BLaER1 treated with 17β-estradiol and CSF1 and Interleukin-3, amounts not matched to agents 10 nM and 100 nM (cell line): ENCODE results near the gene TRPM3.

ENCODE experiments used
- H3K27ac ChIP-seq, 11 experiments: shearing (Covaris generic); formaldehyde crosslinking; 2 replicates each; pipeline ENCODE4 v1.8.1; 2022
- H3K27me3 ChIP-seq, 11 experiments: shearing (Covaris generic); formaldehyde crosslinking; 2 replicates each; pipeline ENCODE4 v1.8.1; 2022
- H3K36me3 ChIP-seq, 11 experiments: shearing (Covaris generic); formaldehyde crosslinking; 2 replicates each; pipeline ENCODE4 v1.8.1; 2022
- H3K4me1 ChIP-seq, 10 experiments: shearing (Covaris generic); formaldehyde crosslinking; 2 replicates each; pipeline ENCODE4 v1.8.1; 2022
- H3K4me2 ChIP-seq, 11 experiments: shearing (Covaris generic); formaldehyde crosslinking; 2 replicates each; pipeline ENCODE4 v1.8.1; 2022
- H3K4me3 ChIP-seq, 10 experiments: shearing (Covaris generic); formaldehyde crosslinking; 2 replicates each; pipeline ENCODE4 v1.8.1; 2022
- H3K9ac ChIP-seq, 11 experiments: shearing (Covaris generic); formaldehyde crosslinking; 2 replicates each; pipeline ENCODE4 v1.8.1; 2022
- H3K9me3 ChIP-seq, 11 experiments: shearing (Covaris generic); formaldehyde crosslinking; replicated peaks in 1 of 11; 2 replicates each; pipeline ENCODE4 v1.8.1; 2022
- H4K20me1 ChIP-seq, 11 experiments: shearing (Covaris generic); formaldehyde crosslinking; 2 replicates each; pipeline ENCODE4 v1.8.1; 2022
- Cebpa-rat ChIP-seq, 11 experiments: shearing (Covaris generic); IDR thresholded peaks; 2 replicates each; pipeline ENCODE4 v1.8.1; 2022

The TRPM3 gene

DNA sequence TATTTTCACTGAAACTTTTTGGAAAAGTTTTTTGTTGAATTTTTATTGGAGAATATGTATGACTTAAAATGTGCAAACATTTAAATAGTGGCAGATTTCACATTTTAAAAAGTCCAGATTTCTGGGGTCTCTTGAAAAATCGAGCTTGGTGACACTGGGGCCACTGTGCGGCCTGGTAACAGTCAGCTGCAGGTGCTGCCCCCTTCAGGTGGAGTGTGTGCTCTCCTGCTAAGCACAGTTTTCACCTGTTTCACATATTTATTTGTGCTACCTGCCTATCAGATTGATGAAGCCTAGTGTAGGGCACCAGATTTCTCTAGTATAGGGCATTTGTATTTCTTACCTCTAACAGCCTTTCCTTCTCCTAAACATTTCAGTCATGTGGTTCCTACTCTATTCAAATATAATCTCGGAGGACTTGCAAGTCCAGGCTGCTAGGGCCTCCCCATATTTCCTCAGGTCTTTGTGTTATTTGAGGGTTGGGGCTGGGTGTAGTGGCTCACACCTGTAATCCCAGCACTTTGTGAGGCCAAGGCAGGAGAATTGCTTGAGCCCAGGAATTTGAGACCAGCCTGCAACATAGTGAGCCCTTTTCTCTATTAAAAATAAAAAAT lies 611.2 kb downstream of the TRPM3 start:
- Histone ChIP-seq H3K4me3 (no peak overlapping the region), H4K20me1 (no peaks in the 10 kb centered on the region), H3K27me3 (no peaks in the 10 kb centered on the region), H3K36me3 (no peaks in the 10 kb centered on the region), H3K9ac (no peak overlapping the region), H3K27ac (no peak overlapping the region), H3K4me1 (peaks cover 9 to 21% (median 13%) of the 10 kb centered on the region in 10 experiments), H3K9me3 (no peaks in the 10 kb centered on the region), H3K4me2 (no peak overlapping the region)
- TF ChIP-seq Cebpa-rat (IDR thresholded peaks at IDR 0.05), result no peak

DNA sequence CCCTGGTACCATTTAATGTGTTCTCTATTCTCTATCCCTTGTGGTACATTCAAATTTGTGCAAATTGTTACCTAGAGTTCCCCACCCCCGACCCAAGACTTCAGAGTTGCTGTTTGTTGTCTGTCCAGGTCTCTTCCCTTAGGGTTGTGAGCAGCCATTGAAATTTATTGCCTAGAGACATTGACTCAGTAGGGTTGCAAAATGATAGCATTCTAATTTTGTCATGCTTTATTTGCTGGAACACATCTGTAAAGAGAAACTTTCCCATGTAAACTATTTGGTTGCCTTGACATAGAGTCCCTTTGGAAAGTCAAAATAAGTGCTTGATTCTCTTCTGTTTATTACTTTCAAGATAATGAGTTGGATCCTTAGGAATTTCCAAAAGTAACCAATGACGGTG lies 615.3 kb downstream of the TRPM3 start:
- no peak for TF ChIP-seq Cebpa-rat (IDR thresholded peaks at IDR 0.05)
- peak overlapping the region; percentile 29 to 77 (median 66); a peak in 21 of 22 replicates for H3K4me2 ChIP-seq

DNA sequence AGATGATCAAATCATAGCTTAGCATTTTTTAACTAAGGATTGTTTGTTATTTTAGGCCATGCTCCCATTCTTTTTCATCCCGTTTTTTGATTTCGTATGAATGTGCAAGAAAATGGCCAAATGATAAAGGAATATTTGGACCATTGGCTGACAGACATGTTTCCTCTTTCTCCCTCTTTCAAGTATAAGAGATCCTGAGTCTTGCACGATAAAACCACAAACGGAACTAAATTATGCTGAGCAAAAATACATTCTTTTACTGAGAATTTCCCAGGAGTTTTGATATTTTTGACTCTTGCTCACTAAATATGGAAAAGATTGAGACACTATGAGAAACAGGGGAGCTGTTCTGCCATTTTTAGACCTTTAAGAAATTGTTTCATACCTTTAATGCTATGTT lies 616.6 kb downstream of the TRPM3 start:
- Histone ChIP-seq H3K9me3 (no peaks in the 10 kb centered on the region), H3K27ac (peak overlapping the region in 10 of 11 experiments; percentile 14 to 58 (median 51); a peak in 16 of 22 replicates), H3K4me1 (peaks cover 24 to 69% (median 42%) of the 10 kb centered on the region in 10 experiments), H3K4me2 (peak overlapping the region; percentile 29 to 77 (median 66); a peak in 21 of 22 replicates), H3K36me3 (no peaks in the 10 kb centered on the region), H3K9ac (no peak overlapping the region; a peak in 1 of 22 replicates), H3K27me3 (no peaks in the 10 kb centered on the region), H3K4me3 (no peak overlapping the region; a peak in 3 of 20 replicates), H4K20me1 (no peaks in the 10 kb centered on the region)
- TF ChIP-seq Cebpa-rat (IDR thresholded peaks at IDR 0.05), result no peak

More for the DNA sequence above, 615.3 kb downstream of the TRPM3 start:
- Histone ChIP-seq H3K27ac (peak overlapping the region in 2 of 11 experiments; percentile 46 to 54; a peak in 1 of 22 replicates), H3K4me1 (peaks cover 24 to 62% (median 42%) of the 10 kb centered on the region in 10 experiments), H3K4me3 (no peak overlapping the region), H3K27me3 (no peaks in the 10 kb centered on the region), H3K9me3 (no peaks in the 10 kb centered on the region), H3K36me3 (no peaks in the 10 kb centered on the region), H3K9ac (no peak overlapping the region), H4K20me1 (no peaks in the 10 kb centered on the region)

DNA sequence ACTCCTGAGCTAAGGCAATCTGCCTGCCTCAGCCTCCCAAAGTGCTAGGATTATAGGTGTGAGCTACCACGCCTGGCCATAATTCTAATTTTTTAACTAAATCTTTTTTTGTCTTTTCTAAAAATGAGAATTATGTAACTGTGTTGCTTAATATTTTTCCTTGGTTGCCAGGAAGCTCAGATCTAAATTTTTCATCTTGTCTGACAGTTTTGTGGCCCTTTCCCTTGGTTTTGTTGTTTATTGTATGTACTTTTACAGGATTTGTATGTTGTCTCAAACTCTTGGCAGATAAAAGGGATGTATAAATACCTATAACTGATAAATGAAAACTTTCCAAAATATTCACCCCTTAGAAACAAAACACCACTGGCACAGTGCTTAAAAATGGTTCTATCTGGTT lies 618.7 kb downstream of the TRPM3 start:
- no peaks in the 10 kb centered on the region for H4K20me1 ChIP-seq
- peaks cover 24 to 87% (median 42%) of the 10 kb centered on the region in 10 experiments for H3K4me1 ChIP-seq
- H3K9me3 ChIP-seq, result no peaks in the 10 kb centered on the region
- no peak for TF ChIP-seq Cebpa-rat (IDR thresholded peaks at IDR 0.05)
- no peak overlapping the region for H3K27ac ChIP-seq
- H3K4me2 ChIP-seq, result peak overlapping the region in 6 of 11 experiments; percentile 5 to 77 (median 65); a peak in 8 of 22 replicates
- no peak overlapping the region for H3K4me3 ChIP-seq
- H3K27me3 ChIP-seq, result no peaks in the 10 kb centered on the region
- H3K36me3 ChIP-seq, result no peaks in the 10 kb centered on the region
- H3K9ac ChIP-seq, result no peak overlapping the region

DNA sequence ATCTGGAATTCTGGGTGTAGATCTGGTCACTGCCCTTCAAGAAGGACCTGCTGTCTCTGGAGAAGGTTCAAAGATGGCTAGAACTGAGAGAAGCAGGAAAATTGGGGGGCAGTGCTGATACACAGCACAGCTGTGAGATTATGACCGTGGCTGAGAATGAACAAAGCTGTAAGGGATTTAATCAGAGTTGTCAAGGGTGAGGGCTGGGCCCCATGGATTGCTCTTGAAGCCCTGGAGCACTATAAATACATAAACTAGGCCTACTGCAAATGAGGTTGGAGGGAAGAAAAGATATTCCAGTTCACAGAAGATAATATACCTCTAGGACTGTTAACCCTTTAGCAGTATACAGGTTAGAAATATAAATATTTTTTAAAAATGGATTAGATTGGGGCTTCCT lies 620.6 kb downstream of the TRPM3 start:
- Histone ChIP-seq H3K9me3 (no peaks in the 10 kb centered on the region), H3K27ac (no peak overlapping the region), H4K20me1 (no peaks in the 10 kb centered on the region), H3K4me1 (peaks cover 19 to 82% (median 42%) of the 10 kb centered on the region in 10 experiments), H3K4me2 (no peak overlapping the region), H3K27me3 (no peaks in the 10 kb centered on the region), H3K36me3 (no peaks in the 10 kb centered on the region), H3K9ac (no peak overlapping the region), H3K4me3 (no peak overlapping the region)
- no peak for TF ChIP-seq Cebpa-rat (IDR thresholded peaks at IDR 0.05)

DNA sequence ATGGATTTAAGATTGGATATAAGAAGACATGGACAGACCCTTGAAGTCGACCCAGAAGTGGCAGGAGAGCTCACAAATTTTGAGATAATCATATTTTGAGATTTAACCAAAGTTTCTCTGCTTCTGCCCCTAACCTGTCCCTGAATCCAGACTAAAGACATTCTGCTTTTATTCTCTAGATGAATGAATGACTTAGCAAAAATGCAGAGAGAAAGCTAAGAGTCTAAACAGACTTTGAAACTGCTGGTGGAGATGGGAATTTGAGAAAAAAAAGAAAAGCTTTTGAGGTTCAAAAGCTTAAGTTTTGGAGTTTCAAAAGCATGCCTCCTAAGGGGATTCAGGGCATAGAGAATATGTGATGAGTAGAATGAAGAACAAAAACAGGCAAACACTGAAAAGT lies 621.8 kb downstream of the TRPM3 start:
- Histone ChIP-seq H3K4me1 (peaks cover 18 to 82% (median 42%) of the 10 kb centered on the region in 10 experiments), H3K4me2 (0 out of 22 replicates have a peak overlapping the region, but pooled peaks of 1 of the 11 experiments have one; percentile 2), H3K27me3 (no peaks in the 10 kb centered on the region), H3K36me3 (no peaks in the 10 kb centered on the region), H4K20me1 (no peaks in the 10 kb centered on the region), H3K27ac (no peak overlapping the region), H3K9ac (no peak overlapping the region), H3K4me3 (no peak overlapping the region), H3K9me3 (no peaks in the 10 kb centered on the region)
- TF ChIP-seq Cebpa-rat (IDR thresholded peaks at IDR 0.05), result no peak

DNA sequence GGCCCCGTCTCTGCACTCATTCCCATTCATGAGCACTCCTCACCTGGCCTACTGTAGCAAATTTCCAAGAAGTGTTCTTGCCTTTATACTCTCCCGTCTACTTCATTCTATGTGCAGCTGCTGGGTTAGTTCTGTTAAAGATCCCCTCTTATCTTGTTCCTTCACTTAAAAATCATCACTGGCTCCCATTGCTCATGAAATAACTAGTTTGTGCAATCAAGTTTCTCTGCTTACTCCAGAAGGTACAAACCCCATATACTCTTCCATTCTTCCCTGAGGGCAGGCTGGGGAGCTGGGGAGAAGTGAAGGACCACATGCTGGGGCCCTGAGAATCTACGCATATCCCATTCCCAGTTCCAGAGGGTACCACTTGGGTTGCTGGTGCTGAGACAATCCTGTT lies 622.6 kb downstream of the TRPM3 start:
- Histone ChIP-seq H3K4me3 (no peak overlapping the region), H3K9ac (no peak overlapping the region), H3K4me1 (peaks cover 18 to 82% (median 42%) of the 10 kb centered on the region in 10 experiments), H3K4me2 (0 out of 22 replicates have a peak overlapping the region, but pooled peaks of 3 of the 11 experiments have one; percentile 2 to 16 (median 6)), H3K27ac (no peak overlapping the region), H3K9me3 (no peaks in the 10 kb centered on the region), H3K27me3 (no peaks in the 10 kb centered on the region), H3K36me3 (no peaks in the 10 kb centered on the region), H4K20me1 (no peaks in the 10 kb centered on the region)
- no peak for TF ChIP-seq Cebpa-rat (IDR thresholded peaks at IDR 0.05)

DNA sequence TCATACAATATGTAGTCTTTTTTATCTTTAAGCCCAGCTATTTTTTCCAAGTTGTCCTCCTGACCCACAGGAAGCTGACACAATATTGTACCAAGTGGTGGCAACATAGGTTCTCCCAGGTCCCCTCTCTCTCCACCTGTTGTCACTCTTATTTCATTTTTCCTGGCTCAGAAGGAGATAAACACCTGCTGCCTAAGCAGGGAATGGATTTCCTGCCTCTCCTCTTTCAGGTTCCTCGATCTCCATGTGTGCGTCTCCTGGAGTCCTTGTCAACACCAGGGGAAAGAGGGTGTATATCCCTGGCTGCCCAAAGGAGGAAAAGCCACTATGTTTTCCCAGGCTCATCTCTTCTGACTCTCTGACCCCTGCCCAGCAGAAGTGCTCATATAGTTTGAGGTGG lies 625.2 kb downstream of the TRPM3 start:
- H3K9me3 ChIP-seq, result no peaks in the 10 kb centered on the region

DNA sequence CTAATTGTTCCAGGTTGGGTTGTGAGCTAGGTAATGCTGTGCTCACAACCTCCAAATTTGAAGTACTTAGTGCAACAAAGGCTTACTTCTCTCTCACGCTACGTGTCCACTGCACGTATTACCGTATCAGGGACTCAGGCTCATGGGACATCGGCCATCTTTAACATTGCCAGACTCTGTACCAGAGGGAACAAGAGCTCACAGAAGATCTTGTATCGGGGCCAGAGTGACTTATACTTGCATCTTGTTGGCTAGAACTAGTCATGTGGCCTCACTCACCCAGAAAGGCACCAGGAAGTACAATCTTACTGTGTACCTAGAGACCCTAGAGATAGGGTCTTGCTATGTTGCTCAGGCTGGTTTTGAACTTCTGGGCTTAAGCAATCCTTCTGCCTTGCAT lies 625.9 kb downstream of the TRPM3 start:
- H3K36me3 ChIP-seq, result no peaks in the 10 kb centered on the region
- peak overlapping the region; percentile 79 to 95 (median 93) for H3K4me2 ChIP-seq
- no peak for TF ChIP-seq Cebpa-rat (IDR thresholded peaks at IDR 0.05)
- H3K4me1 ChIP-seq, result peaks cover 50 to 85% (median 59%) of the 10 kb centered on the region in 10 experiments
- no peaks in the 10 kb centered on the region for H3K27me3 ChIP-seq
- H3K4me3 ChIP-seq, result peak overlapping the region in 4 of 10 experiments; percentile 35 to 50 (median 44); a peak in 4 of 20 replicates
- H4K20me1 ChIP-seq, result no peaks in the 10 kb centered on the region
- H3K9me3 ChIP-seq, result no peaks in the 10 kb centered on the region
- peak overlapping the region in 6 of 11 experiments; percentile 19 to 70 (median 46); a peak in 7 of 22 replicates for H3K9ac ChIP-seq
- peak overlapping the region; percentile 22 to 85 (median 80); a peak in 21 of 22 replicates for H3K27ac ChIP-seq

More for the DNA sequence above, 625.2 kb downstream of the TRPM3 start:
- H3K4me2 ChIP-seq, result peak overlapping the region in 7 of 11 experiments; percentile 34 to 93 (median 83); a peak in 14 of 22 replicates
- no peaks in the 10 kb centered on the region for H3K27me3 ChIP-seq
- no peak overlapping the region for H3K4me3 ChIP-seq
- no peak overlapping the region for H3K9ac ChIP-seq
- no peaks in the 10 kb centered on the region for H3K36me3 ChIP-seq
- H3K4me1 ChIP-seq, result peaks cover 44 to 82% (median 54%) of the 10 kb centered on the region in 10 experiments
- TF ChIP-seq Cebpa-rat (IDR thresholded peaks at IDR 0.05), result no peak
- H4K20me1 ChIP-seq, result no peaks in the 10 kb centered on the region
- H3K27ac ChIP-seq, result peak overlapping the region in 2 of 11 experiments; percentile 63 to 82; a peak in 1 of 22 replicates
